ENCODE results near the gene NUP62. TPM values are rescaled to one million over a fixed set of nuclear protein-coding genes. Genes with fewer than 3 reads are reported as not detected.

The NUP62 gene
- total and polyA plus RNA-seq, 4 donors: 16.2 to 45.9 (median 38.0) TPM

- ATAC-seq (ENCODE audit: insufficient read depth, low FRiP score) (no peak), DNase-seq (peak in 1 of 3 donors; percentile 0)
- Histone ChIP-seq H3K4me1 (ENCODE audit: control insufficient read depth in 5 of 5, insufficient read depth in 5 of 5, low read length in 5 of 5) (peaks cover 3 to 36% (median 15%) of the 10 kb centered on the region in 5 donors), H3K27ac (ENCODE audit: low read depth in 1 of 2, low read length in 1 of 2) (peak overlapping the region; percentile 75 to 88), H3K36me3 (ENCODE audit: control insufficient read depth in 4 of 4, insufficient read depth in 4 of 4, low read length in 4 of 4) (peaks cover 0 to 10% (median 4%) of the 10 kb centered on the region in 4 donors), H3K9ac (ENCODE audit: insufficient read depth in 1 of 2, low read length in 2 of 2) (peak overlapping the region; percentile 61 to 62), H3K27me3 (ENCODE audit: control insufficient read depth in 3 of 3, insufficient read depth in 3 of 3, low read length in 2 of 3) (no peaks in the 10 kb centered on the region), H3K9me3 (ENCODE audit: control insufficient read depth in 4 of 4, insufficient read depth in 3 of 4, low read length in 3 of 4) (no peaks in the 10 kb centered on the region), H3K4me3 (peak overlapping the region; percentile 44)
- no peak for TF ChIP-seq CTCF (IDR thresholded peaks at IDR 0.05; ENCODE audit: control extremely low read depth, extremely low read depth)
- WGBS, 2 donors: 82 to 88% methylated on average over 14 to 15 of the region's 15 CpGs
Measured at GRCh38 chr19:49870309-49870901, 58.9 kb downstream of the NUP62 start.

- Histone ChIP-seq H3K36me3 (ENCODE audit: control insufficient read depth in 4 of 4, insufficient read depth in 4 of 4, low read length in 4 of 4) (peaks cover 0 to 10% (median 8%) of the 10 kb centered on the region in 4 donors), H3K27me3 (ENCODE audit: control insufficient read depth in 3 of 3, insufficient read depth in 3 of 3, low read length in 2 of 3) (no peaks in the 10 kb centered on the region), H3K9me3 (ENCODE audit: control insufficient read depth in 4 of 4, insufficient read depth in 3 of 4, low read length in 3 of 4) (no peaks in the 10 kb centered on the region), H3K9ac (ENCODE audit: insufficient read depth in 1 of 2, low read length in 2 of 2) (peak overlapping the region; percentile 61 to 62), H3K27ac (ENCODE audit: low read depth in 1 of 2, low read length in 1 of 2) (peak overlapping the region; percentile 75 to 88), H3K4me1 (ENCODE audit: control insufficient read depth in 5 of 5, insufficient read depth in 5 of 5, low read length in 5 of 5) (peaks cover 3 to 39% (median 16%) of the 10 kb centered on the region in 5 donors), H3K4me3 (peak overlapping the region; percentile 44)
- TF ChIP-seq CTCF (IDR thresholded peaks at IDR 0.05; ENCODE audit: control extremely low read depth, extremely low read depth): no peak
- DNase-seq (peak; percentile 99 to 100 (median 100)), ATAC-seq (ENCODE audit: insufficient read depth, low FRiP score) (peak; percentile 84)
- WGBS, 2 donors: 0 to 1% methylated on average over 56 to 67 of the region's 67 CpGs
Measured at GRCh38 chr19:49869484-49870308, 59.6 kb downstream of the NUP62 start.

- Histone ChIP-seq H3K27ac (ENCODE audit: low read depth in 1 of 2, low read length in 1 of 2) (peak overlapping the region; percentile 65 to 91), H3K9me3 (ENCODE audit: control insufficient read depth in 4 of 4, insufficient read depth in 3 of 4, low read length in 3 of 4) (no peaks in the 10 kb centered on the region), H3K4me1 (ENCODE audit: control insufficient read depth in 5 of 5, insufficient read depth in 5 of 5, low read length in 5 of 5) (peaks cover 3 to 39% (median 14%) of the 10 kb centered on the region in 5 donors), H3K27me3 (ENCODE audit: control insufficient read depth in 3 of 3, insufficient read depth in 3 of 3, low read length in 2 of 3) (no peaks in the 10 kb centered on the region), H3K36me3 (ENCODE audit: control insufficient read depth in 4 of 4, insufficient read depth in 4 of 4, low read length in 4 of 4) (peaks cover 0 to 16% (median 12%) of the 10 kb centered on the region in 4 donors), H3K9ac (ENCODE audit: insufficient read depth in 1 of 2, low read length in 2 of 2) (peak overlapping the region in 1 of 2 donors; percentile 85), H3K4me3 (no peak overlapping the region)
- ATAC-seq (ENCODE audit: insufficient read depth, low FRiP score) (no peak), DNase-seq (no peak)
- TF ChIP-seq CTCF (IDR thresholded peaks at IDR 0.05; ENCODE audit: control extremely low read depth, extremely low read depth): no peak
- 2 to 3% methylated on average over 15 of the region's 15 CpGs for WGBS, 2 donors
Measured at GRCh38 chr19:49869009-49869483, 60.3 kb downstream of the NUP62 start.

Data from lung (tissue), 12 donors.